ENCODE results near the gene FPGT.
"Not testable (repeated sequence)": the region's sequence is repeated elsewhere in the genome, so short reads cannot be mapped to it uniquely, and the experiment has no call there.

- TF ChIP-seq EP300 (IDR thresholded peaks at IDR 0.05); CTCF (IDR thresholded peaks at IDR 0.05); PHF8 (IDR thresholded peaks at IDR 0.05; ENCODE audit: borderline replicate concordance, low read depth); RAD21 (conservative IDR thresholded peaks at IDR 0.05 in 1 of 2, IDR thresholded peaks at IDR 0.05 in 1 of 2); POLR2A (IDR thresholded peaks at IDR 0.05; ENCODE audit: low read length); NR3C1 (IDR thresholded peaks at IDR 0.05); JUN (IDR thresholded peaks at IDR 0.05); FOSB (CRISPR knock-in tag; IDR thresholded peaks at IDR 0.05); HOXA7 (CRISPR knock-in tag; IDR thresholded peaks at IDR 0.05); SMC3 (IDR thresholded peaks at IDR 0.05); POLR2AphosphoS2 (conservative IDR thresholded peaks at IDR 0.05; ENCODE audit: low read length); HMGXB4 (CRISPR knock-in tag; IDR thresholded peaks at IDR 0.05; ENCODE audit: borderline replicate concordance); MAX (IDR thresholded peaks at IDR 0.05): not testable (repeated sequence)
Observed at GRCh38 chr1:74174423-74174822, 23.6 kb upstream of the FPGT start.
